OCI-M1 (cell line): ENCODE measurements around the gene TBC1D4.
"Not testable (repeated sequence)": the region's sequence is repeated elsewhere in the genome, so short reads cannot be mapped to it uniquely, and the experiment has no call there.

Source experiments
- DNase-seq: peaks from one replicate; lab custom pipeline; 2025; lab: John Stamatoyannopoulos, UW

TBC1D4 gene

DNA sequence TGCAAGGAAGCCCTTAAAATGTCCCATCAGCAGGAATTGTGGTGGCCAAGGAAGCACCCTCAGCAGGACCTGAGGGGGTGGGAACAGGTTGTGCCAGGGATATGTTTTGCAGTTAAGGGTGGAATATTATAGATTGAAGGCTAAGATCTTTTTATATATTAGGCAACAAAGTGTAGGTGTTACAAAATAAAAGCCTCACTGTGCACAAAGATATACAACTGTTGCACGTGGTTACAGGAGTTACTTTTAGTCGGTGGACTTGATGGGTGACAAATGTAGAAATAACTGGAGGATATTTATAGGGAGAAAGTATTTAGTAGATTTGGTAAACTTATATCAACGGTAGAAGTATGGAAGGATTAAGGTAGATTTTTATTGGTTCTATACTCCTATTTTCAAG lies 35.1 kb downstream of the TBC1D4 start:
- no peak for DNase-seq

DNA sequence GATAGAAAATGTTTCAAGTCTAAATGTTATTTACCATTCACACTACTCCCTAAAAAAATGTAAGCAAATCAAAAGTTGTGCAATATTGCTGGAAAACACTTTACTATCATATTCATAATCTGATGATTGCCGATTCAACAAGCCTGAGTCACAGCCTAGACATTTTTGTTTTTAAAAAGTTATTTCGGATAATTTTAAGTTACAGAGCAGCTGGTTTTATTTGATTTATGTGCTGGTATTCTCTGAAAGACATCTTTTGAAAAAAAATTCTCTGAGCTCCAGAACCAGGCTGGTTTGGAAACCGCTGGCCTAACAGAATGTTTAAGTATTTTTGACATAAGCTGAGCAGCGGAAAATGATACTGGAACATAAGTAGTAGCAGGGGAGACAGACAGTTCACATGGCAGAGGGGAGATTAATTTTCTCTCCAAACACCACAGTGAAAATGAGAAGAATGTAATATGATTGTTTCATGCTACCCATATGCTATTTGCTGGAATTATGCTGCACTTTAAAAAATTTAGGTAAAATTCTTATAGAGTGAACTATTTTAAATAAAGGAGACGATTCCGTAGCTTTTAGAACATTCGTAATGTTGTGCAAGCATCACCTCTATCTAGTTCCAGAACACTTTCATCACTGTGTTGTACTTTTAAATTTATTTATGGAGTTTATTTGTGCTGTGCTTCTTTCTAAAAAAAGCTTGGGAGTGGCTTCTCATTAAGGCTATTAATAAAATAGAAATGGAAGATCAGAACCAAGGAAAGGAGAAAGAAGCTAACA lies 36.1 kb downstream of the TBC1D4 start:
- DNase-seq: peak; percentile 49

- no peak for DNase-seq
Measured at GRCh38 chr13:75444016-75444415, 38.0 kb downstream of the TBC1D4 start.

DNA sequence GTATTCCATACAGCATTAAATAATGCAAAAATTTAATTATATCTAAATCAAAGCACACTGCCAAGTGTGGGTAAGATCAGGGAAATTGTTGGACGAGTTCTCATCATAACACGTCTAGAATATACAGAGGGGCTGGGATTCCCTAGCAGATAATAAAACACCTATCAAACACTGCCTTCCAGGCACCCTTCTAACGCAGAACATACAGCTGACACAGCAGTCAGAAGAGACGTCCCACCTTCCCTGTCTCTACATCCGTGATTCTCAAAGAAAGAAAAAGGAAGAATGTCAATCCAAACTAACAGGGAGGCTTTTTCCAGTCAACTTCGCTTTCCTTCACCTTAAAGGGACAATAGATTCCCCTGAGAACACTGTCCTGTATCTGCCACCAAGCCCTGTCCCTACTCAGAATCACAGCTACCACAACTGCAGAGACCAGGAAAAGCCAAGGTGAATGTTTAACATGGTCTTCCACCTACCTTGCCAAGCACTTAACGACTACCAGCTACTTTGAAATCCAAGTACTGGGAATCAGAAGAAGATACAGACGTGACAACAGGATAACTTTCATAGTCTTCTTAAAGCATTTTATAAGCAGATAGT lies 38.5 kb downstream of the TBC1D4 start:
- no peak for DNase-seq

- no peak for DNase-seq
Measured at GRCh38 chr13:75442736-75443234, 39.2 kb downstream of the TBC1D4 start.

DNA sequence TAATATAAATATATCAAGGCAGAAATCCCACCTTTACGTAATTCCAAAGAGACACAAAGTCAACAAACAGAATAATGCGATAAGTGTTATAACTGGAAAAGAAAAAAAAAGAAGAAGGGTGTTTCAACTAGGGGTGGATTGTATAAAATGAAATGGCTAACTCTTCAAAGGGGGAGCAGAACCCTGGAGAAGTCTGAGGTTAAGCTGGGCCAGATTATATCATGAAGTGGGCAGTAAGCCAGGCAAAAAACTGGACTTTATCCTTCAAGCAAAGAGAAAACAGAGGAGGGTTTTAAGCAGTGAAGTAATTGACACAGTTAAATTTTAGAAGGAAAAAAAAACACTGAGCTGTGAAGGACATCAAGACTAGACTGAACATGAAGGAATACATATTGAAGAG lies 41.9 kb downstream of the TBC1D4 start:
- peak; percentile 92 for DNase-seq

GRCh38 chr13:75437582-75438318 lies 44.2 kb downstream of the TBC1D4 start:
- peak; percentile 86 for DNase-seq

DNA sequence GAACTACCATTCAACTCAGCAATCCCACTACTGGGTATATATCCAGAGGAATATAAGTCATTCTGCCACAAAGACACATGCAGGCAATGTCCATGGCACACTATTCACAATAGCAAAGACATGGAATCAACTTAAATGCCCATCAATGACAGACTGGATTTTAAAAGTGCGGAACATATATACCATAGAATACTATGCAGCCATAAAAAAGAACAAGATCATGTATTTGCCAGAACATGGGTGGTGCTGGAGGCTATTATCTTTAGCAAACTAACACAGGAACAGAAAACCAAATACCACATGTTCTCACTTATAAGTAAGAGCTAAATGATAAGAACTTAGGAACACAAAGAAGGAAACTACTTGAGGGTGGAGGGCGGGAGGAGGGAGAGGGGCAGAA lies 47.8 kb downstream of the TBC1D4 start:
- not testable (repeated sequence) for DNase-seq

GRCh38 chr13:75432811-75433244 lies 49.1 kb downstream of the TBC1D4 start:
- no peak for DNase-seq

GRCh38 chr13:75432045-75432444 lies 49.9 kb downstream of the TBC1D4 start:
- peak; percentile 47 for DNase-seq

DNA sequence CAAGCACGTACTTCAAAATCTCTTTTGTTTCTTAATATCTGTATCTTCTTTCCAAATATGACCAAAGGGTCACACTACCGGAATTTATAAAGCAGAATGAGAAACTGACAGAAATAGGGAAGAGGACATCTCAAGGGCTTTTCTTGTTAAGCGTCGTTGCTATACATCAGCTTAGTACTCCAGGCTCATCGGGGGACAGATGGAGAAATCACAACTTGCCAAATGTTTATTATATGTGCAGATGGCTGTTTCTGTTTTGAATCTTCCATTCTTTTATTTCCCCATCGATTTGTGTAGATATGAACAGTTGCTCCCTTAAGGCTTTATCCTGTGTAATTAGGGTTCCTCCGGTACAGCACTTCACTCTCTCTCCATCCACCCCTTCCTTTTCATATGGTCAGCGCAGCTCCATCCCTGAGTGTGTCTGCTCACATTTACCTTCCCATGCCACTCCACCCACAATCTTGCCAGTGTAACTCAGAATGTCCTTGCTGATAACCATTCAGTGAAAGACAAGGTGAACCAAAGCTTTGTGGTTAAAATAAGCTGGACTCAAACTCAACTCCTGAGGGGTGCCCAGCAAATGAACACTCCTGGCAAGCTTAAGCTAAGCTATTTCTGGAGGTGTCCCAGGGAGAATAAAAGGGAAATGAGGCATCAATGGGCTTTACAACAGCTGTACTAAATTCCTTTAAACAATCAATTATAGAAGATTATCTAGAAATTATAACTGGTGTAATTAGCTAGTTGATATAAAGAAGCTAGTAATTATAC lies 51.3 kb downstream of the TBC1D4 start:
- DNase-seq: no peak

DNA sequence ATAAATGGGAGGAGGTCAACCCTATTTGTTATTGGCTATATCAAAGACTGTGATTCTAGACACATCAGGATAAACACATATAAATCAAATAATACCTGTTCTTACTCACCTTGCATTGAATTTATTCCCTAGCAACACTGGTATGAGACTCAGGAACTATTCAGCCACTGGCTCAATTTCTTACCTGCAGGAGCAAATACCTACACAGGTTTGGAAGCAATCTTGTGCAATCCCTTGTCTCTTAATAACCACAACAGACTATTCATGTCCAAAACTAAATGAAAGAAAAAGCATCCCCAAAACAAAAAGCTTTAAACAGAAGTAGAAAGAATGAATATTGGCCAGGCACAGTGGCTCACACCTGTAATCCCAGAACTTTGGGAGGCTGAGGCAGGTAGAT lies 55.5 kb downstream of the TBC1D4 start:
- DNase-seq: peak; percentile 34

- peak; percentile 78 for DNase-seq
Measured at GRCh38 chr13:75425216-75426009, 56.6 kb downstream of the TBC1D4 start.

- DNase-seq: no peak
Measured at GRCh38 chr13:75423946-75424345, 58.0 kb downstream of the TBC1D4 start.

- DNase-seq: no peak
Measured at GRCh38 chr13:75422028-75422427, 59.9 kb downstream of the TBC1D4 start.

- no peak for DNase-seq
Measured at GRCh38 chr13:75421133-75421532, 60.8 kb downstream of the TBC1D4 start.

DNA sequence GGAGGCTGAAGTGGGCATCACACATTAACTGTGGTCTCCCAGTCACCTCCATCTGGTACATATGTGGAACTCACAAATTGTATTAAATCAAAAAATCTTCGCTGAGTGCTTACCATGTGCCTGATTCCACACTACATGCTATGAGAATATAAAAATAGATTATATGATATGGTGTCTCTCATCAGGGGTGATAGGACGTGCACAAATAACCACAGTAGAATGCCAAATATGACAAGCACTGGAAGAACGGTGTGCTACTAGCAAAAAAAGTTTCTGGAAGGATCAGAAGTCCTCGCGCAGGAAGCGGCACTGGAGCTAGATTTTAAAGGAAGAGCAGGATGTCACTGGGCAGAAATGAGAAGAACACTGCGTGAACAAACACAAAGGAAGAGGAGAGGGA lies 62.3 kb downstream of the TBC1D4 start:
- DNase-seq: no peak

GRCh38 chr13:75418997-75419396 lies 63.0 kb downstream of the TBC1D4 start:
- peak; percentile 42 for DNase-seq

GRCh38 chr13:75418186-75418843 lies 63.7 kb downstream of the TBC1D4 start:
- no peak for DNase-seq

- peak; percentile 41 for DNase-seq
Measured at GRCh38 chr13:75417656-75418055, 64.3 kb downstream of the TBC1D4 start.

- no peak for DNase-seq
Measured at GRCh38 chr13:75417012-75417384, 65.0 kb downstream of the TBC1D4 start.
